ENCODE results near the gene TSPAN18.

The TSPAN18 gene

DNA sequence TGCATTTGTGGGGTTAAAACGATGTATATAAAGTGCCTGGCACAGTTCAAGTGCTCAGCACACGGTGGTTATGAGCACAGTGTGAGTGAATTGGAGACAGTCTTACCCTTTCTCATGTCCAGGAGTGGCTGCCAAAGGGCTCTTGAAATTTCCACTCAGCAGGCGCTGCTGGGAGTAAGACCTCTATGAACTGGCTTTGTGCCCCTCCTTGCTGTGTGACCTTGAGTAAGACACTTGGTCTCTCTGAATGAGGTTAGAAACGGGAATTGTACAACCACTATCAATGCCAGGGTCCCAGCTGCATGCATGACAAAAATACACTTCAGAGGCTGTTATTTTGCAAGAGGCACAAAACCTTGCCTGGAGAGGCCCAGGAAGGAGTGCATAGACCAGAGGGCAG, 86.6 kb downstream of the TSPAN18 start:
- H3K4me3 ChIP-seq (ENCODE audit: low read depth, low read length), result no peak overlapping the region
- TF ChIP-seq, protein P1, sequence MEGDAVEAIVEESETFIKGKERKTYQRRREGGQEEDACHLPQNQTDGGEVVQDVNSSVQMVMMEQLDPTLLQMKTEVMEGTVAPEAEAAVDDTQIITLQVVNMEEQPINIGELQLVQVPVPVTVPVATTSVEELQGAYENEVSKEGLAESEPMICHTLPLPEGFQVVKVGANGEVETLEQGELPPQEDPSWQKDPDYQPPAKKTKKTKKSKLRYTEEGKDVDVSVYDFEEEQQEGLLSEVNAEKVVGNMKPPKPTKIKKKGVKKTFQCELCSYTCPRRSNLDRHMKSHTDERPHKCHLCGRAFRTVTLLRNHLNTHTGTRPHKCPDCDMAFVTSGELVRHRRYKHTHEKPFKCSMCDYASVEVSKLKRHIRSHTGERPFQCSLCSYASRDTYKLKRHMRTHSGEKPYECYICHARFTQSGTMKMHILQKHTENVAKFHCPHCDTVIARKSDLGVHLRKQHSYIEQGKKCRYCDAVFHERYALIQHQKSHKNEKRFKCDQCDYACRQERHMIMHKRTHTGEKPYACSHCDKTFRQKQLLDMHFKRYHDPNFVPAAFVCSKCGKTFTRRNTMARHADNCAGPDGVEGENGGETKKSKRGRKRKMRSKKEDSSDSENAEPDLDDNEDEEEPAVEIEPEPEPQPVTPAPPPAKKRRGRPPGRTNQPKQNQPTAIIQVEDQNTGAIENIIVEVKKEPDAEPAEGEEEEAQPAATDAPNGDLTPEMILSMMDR (IDR thresholded peaks at IDR 0.05; ENCODE audit: borderline replicate concordance, insufficient read depth, low read depth, low read length), result no peak

DNA sequence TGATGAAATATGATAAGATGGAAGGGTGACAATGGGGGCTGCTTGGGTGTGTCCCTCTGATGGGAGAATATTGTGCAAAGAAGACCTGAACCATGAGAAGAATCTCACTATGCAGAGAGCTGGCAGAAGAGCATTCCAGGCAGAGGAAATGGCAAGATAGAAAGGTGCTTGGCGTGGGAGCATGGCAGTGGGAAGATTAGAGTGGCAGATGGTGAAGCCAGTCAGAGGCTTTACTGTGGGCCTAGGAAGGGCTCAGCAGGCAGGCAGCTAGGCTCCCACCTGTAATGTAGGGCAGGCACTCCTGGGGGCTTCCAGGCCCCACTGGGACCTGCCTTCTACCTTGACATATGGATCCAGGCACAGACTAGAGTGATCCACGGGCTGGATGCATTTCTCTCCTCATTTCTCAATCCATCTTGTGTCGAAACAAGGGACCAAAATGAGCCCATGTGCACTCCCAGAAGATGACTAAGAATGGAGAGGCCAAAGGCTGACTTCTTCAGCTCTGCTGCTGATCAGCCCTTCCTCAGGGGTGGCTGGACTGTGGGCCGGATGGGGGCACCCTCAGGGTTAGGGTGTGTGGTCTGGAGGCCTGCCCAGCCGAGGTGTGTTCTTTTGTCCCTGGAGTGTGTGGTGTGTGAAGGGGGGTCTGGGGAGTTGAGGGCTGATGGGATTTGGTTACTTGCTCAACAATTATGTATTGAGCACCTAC, 88.3 kb downstream of the TSPAN18 start:
- TF ChIP-seq, protein P1 (IDR thresholded peaks at IDR 0.05; ENCODE audit: borderline replicate concordance, insufficient read depth, low read depth, low read length), result no peak
- H3K4me3 ChIP-seq (ENCODE audit: low read depth, low read length), result no peak overlapping the region

- H3K4me3 ChIP-seq (ENCODE audit: low read depth, low read length), result no peak overlapping the region
- TF ChIP-seq, protein P1 (IDR thresholded peaks at IDR 0.05; ENCODE audit: borderline replicate concordance, insufficient read depth, low read depth, low read length), result no peak
Measured at GRCh38 chr11:44815917-44816456, 89.2 kb downstream of the TSPAN18 start.

DNA sequence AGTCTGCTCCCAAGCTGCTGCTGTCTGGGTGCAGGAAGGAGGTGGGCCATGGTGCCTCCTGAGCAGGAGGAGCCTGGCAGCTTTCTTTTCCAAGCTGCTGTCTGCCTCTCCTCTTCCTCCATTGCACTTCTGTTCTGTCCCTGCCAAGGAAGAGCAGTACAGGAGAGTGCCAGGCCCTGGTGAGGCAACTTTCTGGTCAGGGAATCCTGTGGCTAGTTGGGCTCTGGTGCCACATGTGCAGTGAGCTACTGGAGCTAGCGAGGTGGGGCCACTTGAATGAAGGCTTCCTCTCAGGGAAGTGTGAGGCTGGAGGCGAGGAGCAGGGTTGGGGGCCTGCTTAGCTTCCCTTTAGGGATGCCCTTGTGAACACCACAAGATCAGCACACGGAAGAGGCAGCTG, 90.0 kb downstream of the TSPAN18 start:
- TF ChIP-seq, protein P1 (IDR thresholded peaks at IDR 0.05; ENCODE audit: borderline replicate concordance, insufficient read depth, low read depth, low read length), result no peak
- H3K4me3 ChIP-seq (ENCODE audit: low read depth, low read length), result no peak overlapping the region

DNA sequence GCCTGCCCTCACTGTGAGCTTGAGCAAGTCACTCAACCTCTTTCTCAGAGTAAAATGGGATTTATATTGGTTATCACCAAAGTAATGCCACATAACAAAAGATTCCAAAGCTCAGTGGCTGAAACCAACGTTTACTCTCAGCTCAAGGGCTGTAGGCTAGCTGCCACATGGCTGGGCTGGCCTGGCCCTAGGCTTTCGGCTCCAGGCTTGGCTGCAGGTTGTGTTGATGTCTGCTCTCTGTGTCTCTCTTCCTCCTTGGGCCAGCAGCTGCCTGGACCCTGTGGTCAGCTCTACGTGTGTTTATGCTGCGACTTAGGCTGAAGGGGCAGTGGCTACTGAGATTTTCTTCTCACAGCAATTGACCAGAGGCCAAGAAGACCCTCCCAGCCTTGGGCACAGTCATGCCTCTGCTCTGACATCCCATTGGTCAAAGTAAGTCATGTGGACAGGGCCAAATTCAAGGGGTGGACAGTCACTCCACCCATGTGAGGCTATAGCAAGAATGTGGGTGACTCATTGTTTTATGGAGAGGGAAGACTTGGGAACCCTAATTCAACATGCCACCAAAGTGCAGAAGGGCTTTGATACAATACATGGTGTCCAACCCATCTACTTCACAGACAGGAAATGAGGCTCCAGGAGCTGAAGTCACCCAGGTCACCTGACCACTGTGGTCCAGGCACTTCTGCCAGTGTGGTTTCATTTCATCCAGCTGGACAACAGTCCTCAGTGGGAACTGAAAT, 90.6 kb downstream of the TSPAN18 start:
- TF ChIP-seq, protein P1 (IDR thresholded peaks at IDR 0.05; ENCODE audit: borderline replicate concordance, insufficient read depth, low read depth, low read length), result no peak
- no peak overlapping the region for H3K4me3 ChIP-seq (ENCODE audit: low read depth, low read length)

DNA sequence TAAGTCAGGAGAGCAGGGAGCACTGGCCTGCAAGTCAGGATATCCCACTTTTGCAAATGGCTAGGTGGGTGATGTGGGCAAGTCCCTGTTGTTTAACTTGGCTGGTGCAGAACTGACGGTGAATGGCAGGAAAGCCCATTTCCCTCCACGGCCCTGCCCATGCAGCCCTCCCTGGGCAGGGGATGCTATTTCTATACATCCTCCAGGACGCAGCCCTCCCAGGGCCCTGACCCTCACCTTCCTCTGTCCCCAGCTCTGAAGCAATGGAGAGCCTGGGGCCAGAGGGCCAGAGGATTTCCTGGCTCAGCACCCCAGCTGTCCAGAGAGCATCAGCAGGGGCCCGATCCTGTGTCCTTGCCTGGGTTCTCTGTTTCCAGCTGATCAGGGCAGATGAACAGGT, 91.3 kb downstream of the TSPAN18 start:
- H3K4me3 ChIP-seq (ENCODE audit: low read depth, low read length), result no peak overlapping the region

More for the DNA sequence above, 91.3 kb downstream of the TSPAN18 start:
- TF ChIP-seq, protein P1 (IDR thresholded peaks at IDR 0.05; ENCODE audit: borderline replicate concordance, insufficient read depth, low read depth, low read length), result no peak
